Glutamatergic neuron (in vitro differentiated cells): ENCODE data around the gene IFNGR1. TPM values are rescaled to one million over a fixed set of nuclear protein-coding genes. Genes with fewer than 3 reads are reported as not detected.

Experiments used
- DNase-seq: peaks from one replicate; pipeline ENCODE4 v3.0.0; 2022
- H3K27ac Mint-ChIP-seq: one replicate; pipeline ENCODE4 v1.8.0; 2020; ENCODE audit warnings: mild to moderate bottlenecking, mixed read lengths, inconsistent platforms; ENCODE audit not compliant: unreplicated experiment
- H3K27me3 Mint-ChIP-seq: one replicate; pipeline ENCODE4 v1.8.0; 2020; ENCODE audit warnings: mild to moderate bottlenecking, moderate library complexity, mixed read lengths, inconsistent platforms; ENCODE audit not compliant: unreplicated experiment
- H3K36me3 Mint-ChIP-seq: one replicate; pipeline ENCODE4 v1.8.0; 2020; ENCODE audit warnings: mild to moderate bottlenecking, mixed read lengths, inconsistent platforms; ENCODE audit not compliant: unreplicated experiment
- H3K4me1 Mint-ChIP-seq: one replicate; pipeline ENCODE4 v1.8.0; 2020; ENCODE audit warnings: mild to moderate bottlenecking, low read depth, mixed read lengths, inconsistent platforms; ENCODE audit not compliant: unreplicated experiment
- H3K4me3 Mint-ChIP-seq: one replicate; pipeline ENCODE4 v1.8.0; 2020; ENCODE audit warnings: mild to moderate bottlenecking, mixed read lengths, inconsistent platforms; ENCODE audit not compliant: unreplicated experiment
- H3K9me3 Mint-ChIP-seq: one replicate; pipeline ENCODE4 v1.8.0; 2020; ENCODE audit warnings: mild to moderate bottlenecking, moderate library complexity, mixed read lengths, inconsistent platforms; ENCODE audit not compliant: unreplicated experiment
- CTCF ChIP-seq: fragments of 200-600 bp; sonication (generic); IDR thresholded peaks from one replicate; pipeline ENCODE4 v1.5.0; 2021; ENCODE audit not compliant: partially characterized antibody, unreplicated experiment
- total RNA-seq: library from RNA; stranded (reverse); fragmentation: NEBNext Ultra II Directional; extraction: Animal tissue kit (Norgen Biotek cat#: 25700); gene quantifications from one replicate; pipeline ENCODE4 v1.2.1, GENCODE V29; 2021; ENCODE audit not compliant: unreplicated experiment

Gene IFNGR1
- total RNA-seq, 1 donor from 2014 or later, result 36.4 TPM

GRCh38 chr6:137165375-137166246 is 53.6 kb downstream of the IFNGR1 start:
- H3K4me1 Mint-ChIP-seq, result no peaks in the 10 kb centered on the region
- DNase-seq, result no peak
- no peak overlapping the region for H3K27ac Mint-ChIP-seq
- no peaks in the 10 kb centered on the region for H3K27me3 Mint-ChIP-seq
- no peak for TF ChIP-seq CTCF
- H3K36me3 Mint-ChIP-seq, result peaks cover 27% of the 10 kb centered on the region
- H3K4me3 Mint-ChIP-seq, result no peak overlapping the region
- H3K9me3 Mint-ChIP-seq, result peaks cover 12% of the 10 kb centered on the region

- H3K36me3 Mint-ChIP-seq, result peaks cover 28% of the 10 kb centered on the region
- no peak for TF ChIP-seq CTCF
- H3K9me3 Mint-ChIP-seq, result peaks cover 10% of the 10 kb centered on the region
- no peak overlapping the region for H3K4me3 Mint-ChIP-seq
- no peak for DNase-seq
- no peak overlapping the region for H3K27ac Mint-ChIP-seq
- no peaks in the 10 kb centered on the region for H3K4me1 Mint-ChIP-seq
- H3K27me3 Mint-ChIP-seq, result no peaks in the 10 kb centered on the region
These were observed 55.4 kb downstream of the IFNGR1 start for GRCh38 chr6:137163732-137164318.

- Mint-ChIP-seq H3K27me3 (no peaks in the 10 kb centered on the region), H3K27ac (no peak overlapping the region), H3K9me3 (peaks cover 10% of the 10 kb centered on the region), H3K36me3 (peaks cover 28% of the 10 kb centered on the region), H3K4me1 (no peaks in the 10 kb centered on the region), H3K4me3 (no peak overlapping the region)
- no peak for DNase-seq
- no peak for TF ChIP-seq CTCF
These were observed 56.4 kb downstream of the IFNGR1 start for GRCh38 chr6:137162692-137163306.

GRCh38 chr6:137161949-137162348 is 57.2 kb downstream of the IFNGR1 start:
- DNase-seq, result no peak
- Mint-ChIP-seq H3K27me3 (no peaks in the 10 kb centered on the region), H3K4me1 (no peaks in the 10 kb centered on the region), H3K4me3 (no peak overlapping the region), H3K9me3 (peaks cover 10% of the 10 kb centered on the region), H3K27ac (no peak overlapping the region), H3K36me3 (peaks cover 28% of the 10 kb centered on the region)
- no peak for TF ChIP-seq CTCF
